ENCODE measurements around the gene BCKDK.

DNA sequence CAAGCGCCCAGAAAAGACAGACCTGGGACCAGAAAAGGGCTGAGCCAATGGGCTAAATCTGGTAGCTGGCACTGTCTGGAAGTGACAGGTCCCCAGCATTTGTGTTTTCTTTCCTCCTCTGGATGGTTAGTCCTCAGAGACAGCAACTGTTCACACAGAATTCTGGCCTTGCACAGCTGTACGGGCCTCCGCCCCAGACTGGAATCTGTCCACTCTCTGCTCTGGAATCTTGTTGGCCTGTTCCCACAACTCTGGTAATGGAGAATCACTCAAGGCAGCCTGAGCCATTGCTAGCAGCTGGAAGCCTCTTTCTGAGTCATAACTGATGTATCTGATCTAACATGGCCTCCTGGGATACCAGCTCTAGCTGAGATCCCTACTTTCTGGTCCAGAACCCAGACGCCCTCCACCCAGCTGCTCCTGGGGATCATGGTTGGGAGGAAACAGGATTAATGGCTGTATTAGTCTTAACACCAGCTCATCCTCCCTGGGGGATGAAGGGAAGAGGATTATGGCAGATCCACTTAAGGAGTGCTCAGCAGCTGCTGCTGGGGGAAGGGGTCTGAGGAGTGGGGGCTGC lies 43.2 kb upstream of the BCKDK start:
- TF ChIP-seq, protein P1, sequence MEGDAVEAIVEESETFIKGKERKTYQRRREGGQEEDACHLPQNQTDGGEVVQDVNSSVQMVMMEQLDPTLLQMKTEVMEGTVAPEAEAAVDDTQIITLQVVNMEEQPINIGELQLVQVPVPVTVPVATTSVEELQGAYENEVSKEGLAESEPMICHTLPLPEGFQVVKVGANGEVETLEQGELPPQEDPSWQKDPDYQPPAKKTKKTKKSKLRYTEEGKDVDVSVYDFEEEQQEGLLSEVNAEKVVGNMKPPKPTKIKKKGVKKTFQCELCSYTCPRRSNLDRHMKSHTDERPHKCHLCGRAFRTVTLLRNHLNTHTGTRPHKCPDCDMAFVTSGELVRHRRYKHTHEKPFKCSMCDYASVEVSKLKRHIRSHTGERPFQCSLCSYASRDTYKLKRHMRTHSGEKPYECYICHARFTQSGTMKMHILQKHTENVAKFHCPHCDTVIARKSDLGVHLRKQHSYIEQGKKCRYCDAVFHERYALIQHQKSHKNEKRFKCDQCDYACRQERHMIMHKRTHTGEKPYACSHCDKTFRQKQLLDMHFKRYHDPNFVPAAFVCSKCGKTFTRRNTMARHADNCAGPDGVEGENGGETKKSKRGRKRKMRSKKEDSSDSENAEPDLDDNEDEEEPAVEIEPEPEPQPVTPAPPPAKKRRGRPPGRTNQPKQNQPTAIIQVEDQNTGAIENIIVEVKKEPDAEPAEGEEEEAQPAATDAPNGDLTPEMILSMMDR (IDR thresholded peaks at IDR 0.05), result no peak
- TF ChIP-seq POLR2A (IDR thresholded peaks at IDR 0.05), result no peak

Data from tibial nerve (tissue), 3 donors.